Lung (tissue), 12 donors: ENCODE measurements around the gene MYO9A. TPM values are rescaled to one million over a fixed set of nuclear protein-coding genes. Genes with fewer than 3 reads are reported as not detected.

Source experiments
- ATAC-seq: fragments of 200-7000 bp; cut with Tn5 transposase; one replicate; pipeline ENCODE4 v1.9.1; 2020; ENCODE audit warnings: moderate number of reproducible peaks; ENCODE audit not compliant: insufficient read depth, low FRiP score
- DNase-seq, 3 donors: peaks; one replicate each; pipeline ENCODE4 v3.0.0-alpha.2; 2013 to 2017
- H3K27ac ChIP-seq, 2 donors: one replicate each; pipeline ENCODE4 v1.5.1; 2013; ENCODE audit warnings: mild to moderate bottlenecking in 2 of 2, moderate library complexity in 2 of 2, control low read depth in 1 of 2, inconsistent platforms in 1 of 2, low read depth in 1 of 2, low read length in 1 of 2
- H3K27me3 ChIP-seq, 3 donors: one replicate each; pipeline ENCODE4 v1.5.1; 2013; ENCODE audit warnings: low read length in 2 of 3; ENCODE audit not compliant: control insufficient read depth in 3 of 3, insufficient read depth in 3 of 3
- H3K36me3 ChIP-seq, 4 donors: one replicate each; pipeline ENCODE4 v1.5.1; 2013; ENCODE audit warnings: low read length in 4 of 4, mild to moderate bottlenecking in 1 of 4, moderate library complexity in 1 of 4; ENCODE audit not compliant: control insufficient read depth in 4 of 4, insufficient read depth in 4 of 4
- H3K4me1 ChIP-seq, 5 donors: one replicate each; pipeline ENCODE4 v1.5.1; 2013; ENCODE audit warnings: low read length in 5 of 5, mild to moderate bottlenecking in 2 of 5, moderate library complexity in 1 of 5; ENCODE audit not compliant: control insufficient read depth in 5 of 5, insufficient read depth in 5 of 5
- H3K4me3 ChIP-seq: one replicate; pipeline ENCODE4 v1.5.1; 2013; ENCODE audit warnings: mild to moderate bottlenecking, control low read depth, moderate library complexity
- H3K9ac ChIP-seq, 2 donors: one replicate each; pipeline ENCODE4 v1.5.1; 2013; ENCODE audit warnings: low read length in 2 of 2, control low read depth in 1 of 2; ENCODE audit not compliant: insufficient read depth in 1 of 2
- H3K9me3 ChIP-seq, 4 donors: one replicate each; pipeline ENCODE4 v1.5.1; 2013; ENCODE audit warnings: low read length in 3 of 4, mild to moderate bottlenecking in 1 of 4, moderate library complexity in 1 of 4; ENCODE audit not compliant: control insufficient read depth in 4 of 4, insufficient read depth in 3 of 4
- WGBS, 2 donors: extraction: QIAGEN DNeasy Blood & Tissue Kit; methylation state at CpG; one replicate each; pipeline ENCODE4 v1.1.7; 2013; 5-methylcytosine and 5-hydroxymethylcytosine counted together
- polyA plus RNA-seq, 2 donors: library from polyadenylated mRNA; stranded (reverse); fragments of 200-250 nt; gene quantifications; one replicate each; pipeline ENCODE4 v1.2.1, GENCODE V29; 2013
- total RNA-seq, 2 donors: library from RNA; depleted of rRNA in 1 of 2; stranded (reverse); fragments of >200 nt in 1 of 2; gene quantifications; one replicate each; pipeline ENCODE4 v1.2.1, GENCODE V29; 2014 to 2021
- TF ChIP-seq, protein P1 (sequence below): IDR thresholded peaks from 2 replicates; pipeline ENCODE4 v1.5.1; 2012; ENCODE audit warnings: mild to moderate bottlenecking; ENCODE audit errors: control extremely low read depth, extremely low read depth
- donor health status: control.
- donor health status: control.
- donor health status: Bipolar disorder and iron deficiency.
- donor health status: healthy.
- donor health status: DM: yes; HTN: yes; CAD: no.

The MYO9A gene
- total and polyA plus RNA-seq, 4 donors = 4.5 to 173 (median 34.4) TPM

- TF ChIP-seq, protein P1, sequence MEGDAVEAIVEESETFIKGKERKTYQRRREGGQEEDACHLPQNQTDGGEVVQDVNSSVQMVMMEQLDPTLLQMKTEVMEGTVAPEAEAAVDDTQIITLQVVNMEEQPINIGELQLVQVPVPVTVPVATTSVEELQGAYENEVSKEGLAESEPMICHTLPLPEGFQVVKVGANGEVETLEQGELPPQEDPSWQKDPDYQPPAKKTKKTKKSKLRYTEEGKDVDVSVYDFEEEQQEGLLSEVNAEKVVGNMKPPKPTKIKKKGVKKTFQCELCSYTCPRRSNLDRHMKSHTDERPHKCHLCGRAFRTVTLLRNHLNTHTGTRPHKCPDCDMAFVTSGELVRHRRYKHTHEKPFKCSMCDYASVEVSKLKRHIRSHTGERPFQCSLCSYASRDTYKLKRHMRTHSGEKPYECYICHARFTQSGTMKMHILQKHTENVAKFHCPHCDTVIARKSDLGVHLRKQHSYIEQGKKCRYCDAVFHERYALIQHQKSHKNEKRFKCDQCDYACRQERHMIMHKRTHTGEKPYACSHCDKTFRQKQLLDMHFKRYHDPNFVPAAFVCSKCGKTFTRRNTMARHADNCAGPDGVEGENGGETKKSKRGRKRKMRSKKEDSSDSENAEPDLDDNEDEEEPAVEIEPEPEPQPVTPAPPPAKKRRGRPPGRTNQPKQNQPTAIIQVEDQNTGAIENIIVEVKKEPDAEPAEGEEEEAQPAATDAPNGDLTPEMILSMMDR = no peak
- Histone ChIP-seq H3K27ac (no peak overlapping the region), H3K4me3 (no peak overlapping the region), H3K36me3 (peaks cover 24 to 47% (median 43%) of the 10 kb centered on the region in 4 donors), H3K9ac (peak overlapping the region in 1 of 2 donors; percentile 43), H3K9me3 (peaks cover 0 to 14% (median 8%) of the 10 kb centered on the region in 4 donors), H3K27me3 (no peaks in the 10 kb centered on the region), H3K4me1 (peaks cover 0 to 34% (median 0%) of the 10 kb centered on the region in 5 donors)
- peak; percentile 63 to 87 (median 78) for DNase-seq
- no peak for ATAC-seq
- whole genome bisulfite sequencing, 2 donors = 88 to 92% methylated on average over 4 of the region's 4 CpGs
Observed at GRCh38 chr15:71825021-71825730, 292.8 kb downstream of the MYO9A start.

DNA sequence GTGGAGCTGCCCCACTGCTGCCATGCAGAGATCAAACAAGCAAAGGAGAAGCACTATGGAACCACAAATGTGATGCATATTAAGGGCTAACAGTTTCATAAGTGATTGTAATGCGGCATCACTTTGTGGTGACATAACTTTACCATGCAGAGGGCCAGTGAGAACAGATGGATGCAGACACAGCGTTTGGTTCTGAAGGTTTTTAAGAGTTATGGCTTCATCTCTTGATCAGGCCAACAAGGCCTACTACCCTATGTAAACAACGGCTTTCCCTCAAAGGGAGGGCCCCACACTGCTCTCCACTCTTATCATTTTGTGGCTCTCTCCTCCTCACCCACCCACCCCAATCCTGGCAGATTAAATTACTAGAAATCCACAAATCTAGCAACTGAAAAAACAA, 294.1 kb downstream of the MYO9A start:
- DNase-seq (peak in 2 of 3 donors; percentile 23 to 36), ATAC-seq (no peak)
- no peak overlapping the region for H3K9ac ChIP-seq
- peaks cover 0 to 14% (median 9%) of the 10 kb centered on the region in 4 donors for H3K9me3 ChIP-seq
- H3K27me3 ChIP-seq = no peaks in the 10 kb centered on the region
- TF ChIP-seq, protein P1 = no peak
- H3K4me3 ChIP-seq = no peak overlapping the region
- no peak overlapping the region for H3K27ac ChIP-seq
- peaks cover 0 to 34% (median 0%) of the 10 kb centered on the region in 5 donors for H3K4me1 ChIP-seq
- peaks cover 17 to 41% (median 30%) of the 10 kb centered on the region in 4 donors for H3K36me3 ChIP-seq
- WGBS, 2 donors = 75 to 93% methylated on average over 3 of the region's 3 CpGs

DNA sequence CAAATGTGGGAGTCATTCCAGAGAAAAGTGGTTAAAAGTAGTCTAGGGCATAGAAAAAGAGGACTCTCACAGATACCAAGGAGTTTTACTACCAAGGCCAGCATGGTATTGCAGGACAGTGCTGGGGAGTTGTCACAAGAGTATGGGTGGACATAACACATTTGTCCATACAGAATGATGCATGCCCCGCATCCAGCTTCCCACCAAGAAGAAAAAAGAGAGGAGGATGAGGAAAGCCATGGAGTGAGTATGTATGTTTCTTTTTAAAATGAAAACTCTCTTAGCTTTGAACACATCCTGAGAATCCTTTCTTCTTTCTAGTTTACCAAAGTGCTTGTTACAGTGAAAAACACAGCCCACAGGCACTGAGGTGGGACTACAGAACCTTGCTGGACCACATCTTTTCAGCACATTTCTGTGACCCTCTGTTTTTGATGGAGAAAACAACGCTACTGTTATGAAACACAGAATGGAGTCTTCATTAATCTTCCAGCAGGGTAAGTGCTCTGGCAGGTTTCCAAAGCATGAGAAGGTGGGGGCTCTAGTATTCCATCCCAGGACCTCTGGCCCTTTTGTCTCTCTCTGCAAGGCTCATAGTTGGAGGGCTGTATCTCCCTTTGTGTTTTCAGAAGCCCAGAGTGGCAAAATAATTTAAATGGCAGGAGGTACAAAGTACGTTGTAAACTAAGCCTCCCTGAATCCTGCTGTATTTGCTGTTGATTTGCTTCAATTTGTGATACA, 294.9 kb downstream of the MYO9A start:
- Histone ChIP-seq H3K27me3 (no peaks in the 10 kb centered on the region), H3K9ac (no peak overlapping the region), H3K36me3 (peaks cover 15 to 37% (median 26%) of the 10 kb centered on the region in 4 donors), H3K27ac (no peak overlapping the region), H3K4me3 (no peak overlapping the region), H3K4me1 (peaks cover 0 to 34% (median 0%) of the 10 kb centered on the region in 5 donors), H3K9me3 (peaks cover 0 to 14% (median 9%) of the 10 kb centered on the region in 4 donors)
- TF ChIP-seq, protein P1 = no peak
- WGBS, 2 donors = 92 to 95% methylated on average over 3 of the region's 3 CpGs
- ATAC-seq (no peak), DNase-seq (no peak)
